Measurements from ENCODE around the gene VPS16. TPM values are rescaled to one million over a fixed set of nuclear protein-coding genes. Genes with fewer than 3 reads are reported as not detected.

VPS16 gene
- total and polyA plus RNA-seq, 4 donors: 14.5 to 24.3 (median 16.1) TPM

DNA sequence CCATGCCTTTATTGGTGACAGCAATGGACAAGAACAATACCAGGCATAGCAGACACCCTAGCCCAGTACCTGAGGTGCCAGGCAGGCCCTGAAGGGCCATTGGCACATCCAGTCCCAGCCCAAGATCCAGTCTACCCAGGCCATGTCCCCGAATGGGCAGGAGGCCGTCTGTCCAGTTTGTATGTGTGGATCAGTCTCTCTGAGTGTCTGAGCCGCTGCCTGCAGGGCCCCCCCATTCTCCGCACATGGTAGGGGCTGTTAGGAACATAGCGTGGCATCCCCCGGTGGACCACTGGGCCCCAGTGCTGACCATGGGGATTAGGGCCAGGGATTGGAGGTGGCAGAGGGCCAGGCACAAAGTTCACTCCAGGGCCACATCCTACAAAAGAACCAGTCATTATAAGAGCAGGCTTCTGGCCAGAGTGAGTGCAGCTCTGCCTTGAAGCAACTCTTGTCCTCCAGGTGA, 5.2 kb upstream of the VPS16 start:
- H3K4me3 ChIP-seq (ENCODE audit: low read depth in 1 of 3, low read length in 3 of 3): no peak overlapping the region

More for the DNA sequence above, 5.2 kb upstream of the VPS16 start:
- no peak for DNase-seq (ENCODE audit: low spot score)
- TF ChIP-seq EGR1 (IDR thresholded peaks at IDR 0.05; ENCODE audit: low read depth in 2 of 2) (no peak), GABPA (IDR thresholded peaks at IDR 0.05 in 1 of 2, conservative IDR thresholded peaks at IDR 0.05 in 1 of 2) (no peak), RXRA (IDR thresholded peaks at IDR 0.05) (no peak), NR2F2 (IDR thresholded peaks at IDR 0.05) (no peak), HNF4A (conservative IDR thresholded peaks at IDR 0.05) (no peak), JUND (IDR thresholded peaks at IDR 0.05) (no peak), YY1 (IDR thresholded peaks at IDR 0.05) (no peak), FOXA1 (IDR thresholded peaks at IDR 0.05) (no peak), TAF1 (conservative IDR thresholded peaks at IDR 0.05) (no peak), HNF4G (IDR thresholded peaks at IDR 0.05) (no peak), RAD21 (IDR thresholded peaks at IDR 0.05) (no peak), FOXA2 (IDR thresholded peaks at IDR 0.05) (no peak), SP1 (IDR thresholded peaks at IDR 0.05) (no peak)
- TF ChIP-seq, protein P1, sequence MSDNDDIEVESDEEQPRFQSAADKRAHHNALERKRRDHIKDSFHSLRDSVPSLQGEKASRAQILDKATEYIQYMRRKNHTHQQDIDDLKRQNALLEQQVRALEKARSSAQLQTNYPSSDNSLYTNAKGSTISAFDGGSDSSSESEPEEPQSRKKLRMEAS (IDR thresholded peaks at IDR 0.05): no peak
- TF ChIP-seq, protein P2, sequence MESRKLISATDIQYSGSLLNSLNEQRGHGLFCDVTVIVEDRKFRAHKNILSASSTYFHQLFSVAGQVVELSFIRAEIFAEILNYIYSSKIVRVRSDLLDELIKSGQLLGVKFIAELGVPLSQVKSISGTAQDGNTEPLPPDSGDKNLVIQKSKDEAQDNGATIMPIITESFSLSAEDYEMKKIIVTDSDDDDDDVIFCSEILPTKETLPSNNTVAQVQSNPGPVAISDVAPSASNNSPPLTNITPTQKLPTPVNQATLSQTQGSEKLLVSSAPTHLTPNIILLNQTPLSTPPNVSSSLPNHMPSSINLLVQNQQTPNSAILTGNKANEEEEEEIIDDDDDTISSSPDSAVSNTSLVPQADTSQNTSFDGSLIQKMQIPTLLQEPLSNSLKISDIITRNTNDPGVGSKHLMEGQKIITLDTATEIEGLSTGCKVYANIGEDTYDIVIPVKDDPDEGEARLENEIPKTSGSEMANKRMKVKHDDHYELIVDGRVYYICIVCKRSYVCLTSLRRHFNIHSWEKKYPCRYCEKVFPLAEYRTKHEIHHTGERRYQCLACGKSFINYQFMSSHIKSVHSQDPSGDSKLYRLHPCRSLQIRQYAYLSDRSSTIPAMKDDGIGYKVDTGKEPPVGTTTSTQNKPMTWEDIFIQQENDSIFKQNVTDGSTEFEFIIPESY (IDR thresholded peaks at IDR 0.05): no peak
- TF ChIP-seq, protein P3, sequence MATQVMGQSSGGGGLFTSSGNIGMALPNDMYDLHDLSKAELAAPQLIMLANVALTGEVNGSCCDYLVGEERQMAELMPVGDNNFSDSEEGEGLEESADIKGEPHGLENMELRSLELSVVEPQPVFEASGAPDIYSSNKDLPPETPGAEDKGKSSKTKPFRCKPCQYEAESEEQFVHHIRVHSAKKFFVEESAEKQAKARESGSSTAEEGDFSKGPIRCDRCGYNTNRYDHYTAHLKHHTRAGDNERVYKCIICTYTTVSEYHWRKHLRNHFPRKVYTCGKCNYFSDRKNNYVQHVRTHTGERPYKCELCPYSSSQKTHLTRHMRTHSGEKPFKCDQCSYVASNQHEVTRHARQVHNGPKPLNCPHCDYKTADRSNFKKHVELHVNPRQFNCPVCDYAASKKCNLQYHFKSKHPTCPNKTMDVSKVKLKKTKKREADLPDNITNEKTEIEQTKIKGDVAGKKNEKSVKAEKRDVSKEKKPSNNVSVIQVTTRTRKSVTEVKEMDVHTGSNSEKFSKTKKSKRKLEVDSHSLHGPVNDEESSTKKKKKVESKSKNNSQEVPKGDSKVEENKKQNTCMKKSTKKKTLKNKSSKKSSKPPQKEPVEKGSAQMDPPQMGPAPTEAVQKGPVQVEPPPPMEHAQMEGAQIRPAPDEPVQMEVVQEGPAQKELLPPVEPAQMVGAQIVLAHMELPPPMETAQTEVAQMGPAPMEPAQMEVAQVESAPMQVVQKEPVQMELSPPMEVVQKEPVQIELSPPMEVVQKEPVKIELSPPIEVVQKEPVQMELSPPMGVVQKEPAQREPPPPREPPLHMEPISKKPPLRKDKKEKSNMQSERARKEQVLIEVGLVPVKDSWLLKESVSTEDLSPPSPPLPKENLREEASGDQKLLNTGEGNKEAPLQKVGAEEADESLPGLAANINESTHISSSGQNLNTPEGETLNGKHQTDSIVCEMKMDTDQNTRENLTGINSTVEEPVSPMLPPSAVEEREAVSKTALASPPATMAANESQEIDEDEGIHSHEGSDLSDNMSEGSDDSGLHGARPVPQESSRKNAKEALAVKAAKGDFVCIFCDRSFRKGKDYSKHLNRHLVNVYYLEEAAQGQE (IDR thresholded peaks at IDR 0.05): no peak
- TF ChIP-seq, protein P4, sequence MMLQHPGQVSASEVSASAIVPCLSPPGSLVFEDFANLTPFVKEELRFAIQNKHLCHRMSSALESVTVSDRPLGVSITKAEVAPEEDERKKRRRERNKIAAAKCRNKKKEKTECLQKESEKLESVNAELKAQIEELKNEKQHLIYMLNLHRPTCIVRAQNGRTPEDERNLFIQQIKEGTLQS (IDR thresholded peaks at IDR 0.05): no peak
- TF ChIP-seq, protein P5, sequence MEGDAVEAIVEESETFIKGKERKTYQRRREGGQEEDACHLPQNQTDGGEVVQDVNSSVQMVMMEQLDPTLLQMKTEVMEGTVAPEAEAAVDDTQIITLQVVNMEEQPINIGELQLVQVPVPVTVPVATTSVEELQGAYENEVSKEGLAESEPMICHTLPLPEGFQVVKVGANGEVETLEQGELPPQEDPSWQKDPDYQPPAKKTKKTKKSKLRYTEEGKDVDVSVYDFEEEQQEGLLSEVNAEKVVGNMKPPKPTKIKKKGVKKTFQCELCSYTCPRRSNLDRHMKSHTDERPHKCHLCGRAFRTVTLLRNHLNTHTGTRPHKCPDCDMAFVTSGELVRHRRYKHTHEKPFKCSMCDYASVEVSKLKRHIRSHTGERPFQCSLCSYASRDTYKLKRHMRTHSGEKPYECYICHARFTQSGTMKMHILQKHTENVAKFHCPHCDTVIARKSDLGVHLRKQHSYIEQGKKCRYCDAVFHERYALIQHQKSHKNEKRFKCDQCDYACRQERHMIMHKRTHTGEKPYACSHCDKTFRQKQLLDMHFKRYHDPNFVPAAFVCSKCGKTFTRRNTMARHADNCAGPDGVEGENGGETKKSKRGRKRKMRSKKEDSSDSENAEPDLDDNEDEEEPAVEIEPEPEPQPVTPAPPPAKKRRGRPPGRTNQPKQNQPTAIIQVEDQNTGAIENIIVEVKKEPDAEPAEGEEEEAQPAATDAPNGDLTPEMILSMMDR (IDR thresholded peaks at IDR 0.05; ENCODE audit: low read depth, low read length, missing input control): no peak
- H3K27ac ChIP-seq (ENCODE audit: low read depth in 1 of 2, low read length in 2 of 2): no peak overlapping the region
- H3K9ac ChIP-seq (ENCODE audit: low read depth in 1 of 2, low read length in 2 of 2): no peak overlapping the region
- H3K9me3 ChIP-seq (ENCODE audit: control insufficient read depth in 4 of 4, low read length in 3 of 4): no peaks in the 10 kb centered on the region
- peaks cover 0 to 11% (median 4%) of the 10 kb centered on the region in 4 donors for H3K36me3 ChIP-seq (ENCODE audit: control insufficient read depth in 4 of 4, insufficient read depth in 3 of 4, low read depth in 1 of 4, low read length in 3 of 4)
- 92% methylated on average over 6 of the region's 6 CpGs for WGBS
- H3K27me3 ChIP-seq (ENCODE audit: control insufficient read depth in 4 of 4, insufficient read depth in 4 of 4, low read length in 3 of 4): no peaks in the 10 kb centered on the region
- peaks cover 5 to 12% (median 8%) of the 10 kb centered on the region in 4 donors for H3K4me1 ChIP-seq (ENCODE audit: control insufficient read depth in 4 of 4, insufficient read depth in 4 of 4, low read length in 3 of 4)
